Measurements from ENCODE around the gene CPTP.

Gene CPTP

DNA sequence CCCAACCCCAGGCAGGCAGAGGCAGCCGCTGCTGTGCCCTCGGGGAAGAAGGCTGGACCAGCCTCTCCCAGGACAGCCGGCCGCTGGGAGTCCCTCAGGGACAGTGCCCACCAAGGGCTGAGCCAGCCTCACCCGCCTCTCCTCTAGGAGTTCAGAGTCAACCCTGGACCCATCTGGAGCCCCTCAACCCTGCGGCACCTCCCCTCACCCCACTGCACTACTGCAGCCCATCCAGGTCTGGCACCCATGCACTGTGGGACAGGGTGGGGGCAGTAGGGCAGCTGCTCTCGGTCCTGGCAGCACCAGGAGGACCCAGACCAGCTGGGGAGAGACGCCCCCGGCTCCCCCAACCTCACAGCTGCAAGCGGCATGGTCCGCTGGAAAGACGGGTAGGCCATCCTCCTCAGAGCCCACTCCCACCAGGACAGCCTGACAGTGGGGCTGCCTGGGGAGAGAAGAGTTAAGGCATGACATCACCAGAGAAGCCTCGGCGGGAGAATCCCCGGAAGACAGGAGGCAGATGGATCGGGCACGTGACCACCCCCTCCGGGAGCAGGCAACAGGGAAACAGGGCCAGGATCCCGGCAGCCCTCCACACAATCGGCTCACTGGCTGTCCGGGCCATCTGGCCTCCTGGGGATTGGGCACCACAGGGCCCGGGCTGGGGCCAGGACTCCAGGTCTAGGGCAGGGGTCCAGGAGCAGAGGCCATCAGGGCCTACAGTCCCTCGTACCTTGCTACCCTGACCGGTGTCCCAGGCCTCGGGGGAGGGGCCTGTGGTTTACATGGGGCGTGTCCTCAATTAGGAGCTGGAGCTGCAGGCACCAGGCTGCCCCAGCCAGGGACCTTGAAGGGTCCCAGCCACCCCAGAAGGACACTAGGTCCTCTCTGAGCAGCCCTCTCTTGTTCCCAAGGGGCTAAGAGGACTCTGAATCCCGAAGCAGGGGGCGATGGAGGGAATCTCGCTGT lies 20.0 kb upstream of the CPTP start:
- no peak for TF ChIP-seq EZH2phosphoT487 (IDR thresholded peaks at IDR 0.05; ENCODE audit: borderline replicate concordance, low read length)
- TF ChIP-seq, protein P1, sequence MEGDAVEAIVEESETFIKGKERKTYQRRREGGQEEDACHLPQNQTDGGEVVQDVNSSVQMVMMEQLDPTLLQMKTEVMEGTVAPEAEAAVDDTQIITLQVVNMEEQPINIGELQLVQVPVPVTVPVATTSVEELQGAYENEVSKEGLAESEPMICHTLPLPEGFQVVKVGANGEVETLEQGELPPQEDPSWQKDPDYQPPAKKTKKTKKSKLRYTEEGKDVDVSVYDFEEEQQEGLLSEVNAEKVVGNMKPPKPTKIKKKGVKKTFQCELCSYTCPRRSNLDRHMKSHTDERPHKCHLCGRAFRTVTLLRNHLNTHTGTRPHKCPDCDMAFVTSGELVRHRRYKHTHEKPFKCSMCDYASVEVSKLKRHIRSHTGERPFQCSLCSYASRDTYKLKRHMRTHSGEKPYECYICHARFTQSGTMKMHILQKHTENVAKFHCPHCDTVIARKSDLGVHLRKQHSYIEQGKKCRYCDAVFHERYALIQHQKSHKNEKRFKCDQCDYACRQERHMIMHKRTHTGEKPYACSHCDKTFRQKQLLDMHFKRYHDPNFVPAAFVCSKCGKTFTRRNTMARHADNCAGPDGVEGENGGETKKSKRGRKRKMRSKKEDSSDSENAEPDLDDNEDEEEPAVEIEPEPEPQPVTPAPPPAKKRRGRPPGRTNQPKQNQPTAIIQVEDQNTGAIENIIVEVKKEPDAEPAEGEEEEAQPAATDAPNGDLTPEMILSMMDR (IDR thresholded peaks at IDR 0.05; ENCODE audit: low read depth, low read length, poor library complexity, severe bottlenecking): no peak
- Histone ChIP-seq H3K9me3 (ENCODE audit: control insufficient read depth, insufficient read depth, low read length) (no peaks in the 10 kb centered on the region), H3K4me2 (ENCODE audit: low read length) (peak overlapping the region; percentile 84), H3K4me1 (ENCODE audit: control insufficient read depth, low read length) (peaks cover 31% of the 10 kb centered on the region), H4K20me1 (ENCODE audit: control insufficient read depth, insufficient read depth, low read depth, low read length) (no peaks in the 10 kb centered on the region), H3K36me3 (ENCODE audit: control insufficient read depth, low read length) (peaks cover 4% of the 10 kb centered on the region), H3K27me3 (ENCODE audit: control insufficient read depth, low read length) (no peaks in the 10 kb centered on the region), H3K4me3 (ENCODE audit: low read length) (peak overlapping the region; percentile 79), H3F3A (ENCODE audit: control insufficient read depth, insufficient read depth) (no peaks in the 10 kb centered on the region), H3K9me2 (replicated peaks; ENCODE audit: control insufficient read depth, low read length) (no peaks in the 10 kb centered on the region), H3K27ac (ENCODE audit: low read depth, low read length) (peak overlapping the region; percentile 55), H3K79me2 (ENCODE audit: control insufficient read depth, low read length) (peaks cover 31% of the 10 kb centered on the region)

DNA sequence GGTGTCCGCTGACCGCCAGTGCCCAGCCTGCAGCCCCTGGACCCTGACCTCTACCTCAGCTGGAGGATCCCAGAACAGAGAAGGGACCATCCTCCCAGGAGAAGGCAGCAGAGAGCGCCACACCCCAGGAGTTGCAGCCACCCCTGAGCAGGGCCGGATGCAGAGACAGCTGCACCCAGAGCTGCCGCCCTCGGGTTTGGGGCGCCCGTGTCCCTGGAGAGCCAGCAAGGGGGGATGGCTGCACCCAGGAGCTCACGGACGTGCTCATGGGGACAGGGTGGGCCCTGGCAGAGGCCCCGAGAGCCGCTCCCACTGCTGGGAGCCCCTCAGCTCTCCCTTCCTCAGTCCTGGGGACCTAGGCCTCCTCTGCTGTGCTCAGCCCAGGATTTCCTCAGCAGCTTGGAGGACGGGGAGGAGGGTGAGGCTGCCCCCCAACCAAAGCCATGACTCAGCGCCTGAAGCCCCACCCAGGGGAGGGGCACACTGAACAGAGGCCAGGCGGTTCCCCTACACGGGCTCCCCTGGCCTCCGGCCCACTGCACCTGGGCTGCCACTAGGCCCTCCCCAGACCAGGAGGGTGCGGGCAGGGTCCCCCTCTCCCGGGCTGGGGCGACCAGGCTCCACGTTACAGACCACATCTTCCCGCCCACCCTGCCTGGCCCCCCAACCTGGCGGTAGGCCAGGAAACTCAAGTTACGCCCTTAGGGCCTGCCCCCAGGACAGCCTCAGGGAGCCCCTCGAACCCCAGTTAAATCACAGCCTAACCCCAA lies 19.1 kb upstream of the CPTP start:
- H3F3A ChIP-seq (ENCODE audit: control insufficient read depth, insufficient read depth): no peaks in the 10 kb centered on the region
- no peaks in the 10 kb centered on the region for H4K20me1 ChIP-seq (ENCODE audit: control insufficient read depth, insufficient read depth, low read depth, low read length)
- H3K4me1 ChIP-seq (ENCODE audit: control insufficient read depth, low read length): peaks cover 36% of the 10 kb centered on the region
- H3K36me3 ChIP-seq (ENCODE audit: control insufficient read depth, low read length): peaks cover 13% of the 10 kb centered on the region
- peaks cover 40% of the 10 kb centered on the region for H3K79me2 ChIP-seq (ENCODE audit: control insufficient read depth, low read length)
- H3K4me2 ChIP-seq (ENCODE audit: low read length): peak overlapping the region; percentile 84
- H3K27ac ChIP-seq (ENCODE audit: low read depth, low read length): peak overlapping the region; percentile 55
- no peak for TF ChIP-seq EZH2phosphoT487 (IDR thresholded peaks at IDR 0.05; ENCODE audit: borderline replicate concordance, low read length)
- TF ChIP-seq, protein P1 (IDR thresholded peaks at IDR 0.05; ENCODE audit: low read depth, low read length, poor library complexity, severe bottlenecking): peak; percentile 46
- H3K27me3 ChIP-seq (ENCODE audit: control insufficient read depth, low read length): no peaks in the 10 kb centered on the region
- no peaks in the 10 kb centered on the region for H3K9me3 ChIP-seq (ENCODE audit: control insufficient read depth, insufficient read depth, low read length)
- peak overlapping the region; percentile 79 for H3K4me3 ChIP-seq (ENCODE audit: low read length)
- no peaks in the 10 kb centered on the region for H3K9me2 ChIP-seq (replicated peaks; ENCODE audit: control insufficient read depth, low read length)

DNA sequence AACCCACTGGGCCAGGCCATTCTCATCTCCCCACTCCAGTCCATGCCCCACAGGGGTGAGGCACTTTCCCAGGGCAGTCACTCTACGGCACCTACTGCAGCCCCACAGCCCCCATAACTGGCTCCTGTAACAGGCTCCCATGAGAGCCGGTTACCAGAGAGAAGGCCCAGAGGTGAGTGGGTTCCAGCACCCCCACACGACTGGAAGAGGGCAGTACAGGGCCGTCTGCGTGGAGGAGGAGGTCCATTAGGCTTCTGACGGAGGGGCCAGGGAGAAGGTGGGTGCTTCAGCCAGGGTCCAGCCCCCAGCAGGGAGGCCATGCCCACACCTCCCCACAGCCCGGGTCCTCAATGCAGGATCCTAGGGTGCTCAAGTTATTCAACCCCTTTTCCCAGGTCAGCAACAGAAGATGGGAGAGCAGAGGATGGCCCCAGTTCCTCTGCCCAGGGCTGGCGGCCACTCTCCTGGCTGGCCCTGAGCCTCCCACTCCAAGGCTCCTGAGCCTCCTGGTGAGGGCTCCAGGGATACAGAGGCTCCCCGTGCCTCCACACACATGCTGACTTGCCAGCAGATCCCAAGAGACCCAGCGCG lies 18.4 kb upstream of the CPTP start:
- TF ChIP-seq EZH2phosphoT487 (IDR thresholded peaks at IDR 0.05; ENCODE audit: borderline replicate concordance, low read length): no peak
- TF ChIP-seq, protein P1 (IDR thresholded peaks at IDR 0.05; ENCODE audit: low read depth, low read length, poor library complexity, severe bottlenecking): peak; percentile 44
- peak overlapping the region; percentile 79 for H3K4me3 ChIP-seq (ENCODE audit: low read length)
- H3K27ac ChIP-seq (ENCODE audit: low read depth, low read length): peak overlapping the region; percentile 55
- H3K4me1 ChIP-seq (ENCODE audit: control insufficient read depth, low read length): peaks cover 36% of the 10 kb centered on the region
- H3K9me3 ChIP-seq (ENCODE audit: control insufficient read depth, insufficient read depth, low read length): no peaks in the 10 kb centered on the region
- H3K36me3 ChIP-seq (ENCODE audit: control insufficient read depth, low read length): peaks cover 20% of the 10 kb centered on the region
- H3K79me2 ChIP-seq (ENCODE audit: control insufficient read depth, low read length): peaks cover 40% of the 10 kb centered on the region
- no peaks in the 10 kb centered on the region for H4K20me1 ChIP-seq (ENCODE audit: control insufficient read depth, insufficient read depth, low read depth, low read length)
- H3K27me3 ChIP-seq (ENCODE audit: control insufficient read depth, low read length): no peaks in the 10 kb centered on the region
- H3F3A ChIP-seq (ENCODE audit: control insufficient read depth, insufficient read depth): no peaks in the 10 kb centered on the region
- H3K4me2 ChIP-seq (ENCODE audit: low read length): peak overlapping the region; percentile 84
- H3K9me2 ChIP-seq (replicated peaks; ENCODE audit: control insufficient read depth, low read length): no peaks in the 10 kb centered on the region

Measured in DOHH2 (cell line).